ENCODE results near the gene TAPBP. TPM values are rescaled to one million over a fixed set of nuclear protein-coding genes. Genes with fewer than 3 reads are reported as not detected.

Gene TAPBP
- total RNA-seq, 1 donor from 2014 or later: 1.7 TPM

DNA sequence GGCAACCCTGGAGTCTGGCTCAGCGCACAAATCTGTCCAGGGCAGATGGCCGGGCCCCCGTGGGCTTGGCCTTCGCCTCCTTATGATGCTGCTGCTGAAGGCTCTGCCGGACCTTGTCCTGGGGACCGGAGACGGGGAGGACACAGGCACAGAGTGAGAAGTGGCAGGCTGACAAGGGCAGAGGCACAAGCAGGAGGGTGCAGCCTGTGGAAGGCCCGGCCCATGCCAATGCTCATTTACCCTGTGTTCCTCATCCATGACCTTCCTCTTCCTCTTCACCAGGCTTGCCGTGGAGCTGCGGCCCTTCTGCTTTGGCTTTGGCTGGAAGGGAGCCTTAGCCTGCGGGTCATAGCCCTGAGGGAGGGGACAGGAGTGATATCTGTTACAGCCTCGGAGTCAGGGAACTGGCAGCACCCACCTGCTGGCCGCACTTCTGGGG lies 34.6 kb downstream of the TAPBP start:
- Histone ChIP-seq H3K9ac (no peak overlapping the region), H3K27ac (no peak overlapping the region), H3K4me3 (no peak overlapping the region), H3K4me2 (no peak overlapping the region), H3K36me3 (no peaks in the 10 kb centered on the region), H3K4me1 (peaks cover 24% of the 10 kb centered on the region), H3K79me2 (ENCODE audit: low read depth) (peaks cover 18% of the 10 kb centered on the region), H4K20me1 (ENCODE audit: low read depth) (peaks cover 46% of the 10 kb centered on the region), H3K27me3 (no peaks in the 10 kb centered on the region), H3K9me3 (ENCODE audit: low read depth) (no peaks in the 10 kb centered on the region), H3F3A (ENCODE audit: low read depth) (peaks cover 45% of the 10 kb centered on the region), H2AFZ (replicated peaks) (no peak overlapping the region)
- no peaks in the 10 kb centered on the region for H3K9me3 Mint-ChIP-seq
- no peak for DNase-seq (ENCODE audit: low spot score)
- peaks cover 10% of the 10 kb centered on the region for H3K36me3 Mint-ChIP-seq
- peaks cover 28% of the 10 kb centered on the region for H3K4me1 Mint-ChIP-seq
- no peak for TF ChIP-seq CTCF (IDR thresholded peaks at IDR 0.05)
- no peak for TF ChIP-seq EZH2 (IDR thresholded peaks at IDR 0.05)
- TF ChIP-seq EZH2phosphoT487 (IDR thresholded peaks at IDR 0.05): no peak
- no peak overlapping the region for H3K27ac Mint-ChIP-seq
- H3K4me3 Mint-ChIP-seq: no peak overlapping the region
- peaks cover 5% of the 10 kb centered on the region for H3K27me3 Mint-ChIP-seq (ENCODE audit: insufficient read depth, low read depth)

DNA sequence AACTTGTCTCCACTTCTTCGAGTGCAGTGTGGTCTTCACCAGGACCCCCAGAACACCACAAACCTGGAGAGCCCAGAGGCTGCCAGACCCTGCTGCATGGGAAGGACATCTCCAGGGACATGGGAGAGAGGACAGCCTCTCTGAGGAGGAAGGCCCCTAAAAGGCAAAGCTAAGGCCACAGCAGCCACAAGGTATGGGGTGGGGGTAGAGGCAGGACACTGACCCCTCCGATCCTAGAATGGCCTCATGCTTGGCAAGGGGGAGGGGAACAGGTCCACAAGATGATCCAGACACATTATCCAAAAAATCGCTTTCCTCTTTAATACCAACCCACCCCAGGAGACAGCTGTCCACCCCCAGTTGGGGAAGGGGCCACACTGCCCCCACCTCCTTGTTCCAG lies 35.1 kb downstream of the TAPBP start:
- peaks cover 23% of the 10 kb centered on the region for H3K79me2 ChIP-seq (ENCODE audit: low read depth)
- H3K27ac ChIP-seq: no peak overlapping the region
- Mint-ChIP-seq H3K27ac (no peak overlapping the region), H3K9me3 (no peaks in the 10 kb centered on the region), H3K4me3 (peak overlapping the region; percentile 46), H3K27me3 (ENCODE audit: insufficient read depth, low read depth) (peaks cover 5% of the 10 kb centered on the region), H3K36me3 (peaks cover 12% of the 10 kb centered on the region), H3K4me1 (peaks cover 30% of the 10 kb centered on the region)
- H2AFZ ChIP-seq (replicated peaks): no peak overlapping the region
- H3F3A ChIP-seq (ENCODE audit: low read depth): peaks cover 49% of the 10 kb centered on the region
- no peaks in the 10 kb centered on the region for H3K9me3 ChIP-seq (ENCODE audit: low read depth)
- no peak for DNase-seq (ENCODE audit: low spot score)
- no peak overlapping the region for H3K9ac ChIP-seq
- H3K4me3 ChIP-seq: no peak overlapping the region
- no peak for TF ChIP-seq CTCF (IDR thresholded peaks at IDR 0.05)
- no peak for TF ChIP-seq EZH2phosphoT487 (IDR thresholded peaks at IDR 0.05)
- TF ChIP-seq EZH2 (IDR thresholded peaks at IDR 0.05): no peak
- no peak overlapping the region for H3K4me2 ChIP-seq
- H3K4me1 ChIP-seq: peaks cover 28% of the 10 kb centered on the region
- no peaks in the 10 kb centered on the region for H3K27me3 ChIP-seq
- peaks cover 51% of the 10 kb centered on the region for H4K20me1 ChIP-seq (ENCODE audit: low read depth)
- no peaks in the 10 kb centered on the region for H3K36me3 ChIP-seq

- H3K36me3 Mint-ChIP-seq: peaks cover 14% of the 10 kb centered on the region
- no peak overlapping the region for H3K4me3 Mint-ChIP-seq
- no peaks in the 10 kb centered on the region for H3K27me3 ChIP-seq
- peaks cover 27% of the 10 kb centered on the region for H3K79me2 ChIP-seq (ENCODE audit: low read depth)
- no peak overlapping the region for H3K27ac ChIP-seq
- peaks cover 54% of the 10 kb centered on the region for H3F3A ChIP-seq (ENCODE audit: low read depth)
- H3K4me3 ChIP-seq: no peak overlapping the region
- no peak overlapping the region for H3K27ac Mint-ChIP-seq
- TF ChIP-seq EZH2phosphoT487 (IDR thresholded peaks at IDR 0.05) (no peak), EZH2 (IDR thresholded peaks at IDR 0.05) (no peak), CTCF (IDR thresholded peaks at IDR 0.05) (no peak)
- H3K9ac ChIP-seq: no peak overlapping the region
- peaks cover 5% of the 10 kb centered on the region for H3K27me3 Mint-ChIP-seq (ENCODE audit: insufficient read depth, low read depth)
- no peaks in the 10 kb centered on the region for H3K9me3 Mint-ChIP-seq
- peaks cover 55% of the 10 kb centered on the region for H4K20me1 ChIP-seq (ENCODE audit: low read depth)
- H3K9me3 ChIP-seq (ENCODE audit: low read depth): no peaks in the 10 kb centered on the region
- peaks cover 34% of the 10 kb centered on the region for H3K4me1 Mint-ChIP-seq
- no peak overlapping the region for H3K4me2 ChIP-seq
- peaks cover 33% of the 10 kb centered on the region for H3K4me1 ChIP-seq
- H2AFZ ChIP-seq (replicated peaks): no peak overlapping the region
- no peak for DNase-seq (ENCODE audit: low spot score)
- H3K36me3 ChIP-seq: peaks cover 3% of the 10 kb centered on the region
These were observed 35.5 kb downstream of the TAPBP start for GRCh38 chr6:33278392-33278741.

Measured in neural progenitor cell (in vitro differentiated cells).